ENCODE measurements around the gene LRRC7.

The LRRC7 gene

DNA sequence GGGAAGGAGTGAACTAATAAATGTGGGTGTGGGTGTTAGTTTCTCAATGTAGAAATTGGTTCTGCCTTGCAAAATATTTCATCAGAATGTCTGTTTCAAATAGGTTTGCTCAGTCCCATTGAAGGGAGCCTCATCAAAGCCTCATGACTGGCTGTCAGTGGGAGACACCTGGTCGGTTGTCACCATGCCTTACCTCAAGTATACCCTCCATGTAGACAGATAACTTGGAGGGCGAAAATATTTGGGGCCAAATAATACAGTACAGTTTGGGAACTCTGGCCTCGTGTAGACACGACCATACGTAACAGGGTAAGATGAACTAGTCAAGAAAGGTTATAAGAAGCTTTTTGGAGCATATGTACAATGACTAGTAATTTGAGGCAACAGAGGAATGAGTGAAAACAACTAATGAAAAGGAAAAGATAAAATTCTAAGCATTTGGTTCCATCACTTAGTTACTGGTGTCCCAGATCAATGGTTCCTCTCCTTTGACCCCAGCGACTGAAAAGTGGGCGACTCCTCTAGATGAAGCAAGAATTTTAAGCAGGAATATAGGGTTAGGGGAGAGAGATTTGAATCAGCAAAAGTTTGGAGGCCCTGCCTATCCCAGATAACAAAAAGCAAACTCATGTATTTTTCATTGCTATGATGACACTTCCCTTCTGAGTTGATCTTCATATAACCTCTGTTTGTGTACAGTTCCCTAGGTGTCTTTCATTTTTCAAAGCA lies 473.8 kb downstream of the LRRC7 start:
- Histone ChIP-seq H3K36me3 (replicated peaks in 1 of 2; ENCODE audit: control insufficient read depth in 2 of 2, insufficient read depth in 2 of 2, low read length in 2 of 2) (no peaks in the 10 kb centered on the region), H3K14ac (ENCODE audit: low read length) (no peak overlapping the region), H2BK5ac (ENCODE audit: low read length) (no peak overlapping the region), H3K9ac (ENCODE audit: low read depth, low read length, poor library complexity) (no peak overlapping the region), H2AFZ (ENCODE audit: low read length) (peak overlapping the region; percentile 40), H2BK12ac (ENCODE audit: low read length) (no peak overlapping the region), H2BK15ac (ENCODE audit: low read length) (no peak overlapping the region), H3K9me3 (replicated peaks in 1 of 2; ENCODE audit: control insufficient read depth in 2 of 2, insufficient read depth in 1 of 2, low read depth in 1 of 2, low read length in 2 of 2) (peaks cover 0 to 2% of the 10 kb centered on the region in 2 donors), H2AK5ac (ENCODE audit: low read depth, low read length) (no peak overlapping the region), H3K79me1 (ENCODE audit: low read depth, low read length) (no peaks in the 10 kb centered on the region), H4K8ac (ENCODE audit: low read depth, low read length) (no peak overlapping the region), H3K27me3 (ENCODE audit: control insufficient read depth in 3 of 3, insufficient read depth in 3 of 3, low read depth in 1 of 3, low read length in 3 of 3) (no peaks in the 10 kb centered on the region), H2BK120ac (ENCODE audit: low read depth, low read length) (no peak overlapping the region), H3K4me2 (ENCODE audit: insufficient read depth, low read length, poor library complexity, severe bottlenecking) (no peak overlapping the region), H3K23ac (ENCODE audit: low read depth, low read length, poor library complexity) (no peak overlapping the region), H4K91ac (ENCODE audit: low read depth, low read length, poor library complexity) (no peak overlapping the region), H3K27ac (replicated peaks; ENCODE audit: low read length) (no peak overlapping the region), H3K4me3 (ENCODE audit: low read length in 2 of 2) (no peak overlapping the region), H3K4ac (ENCODE audit: low read length) (no peak overlapping the region), H3K4me1 (ENCODE audit: control insufficient read depth in 2 of 2, insufficient read depth in 1 of 2, low read depth in 1 of 2, low read length in 2 of 2) (no peaks in the 10 kb centered on the region), H3K18ac (ENCODE audit: low read length) (no peak overlapping the region)
- no CpG with 5 or more reads among the region's 7 CpGs for whole genome bisulfite sequencing, 2 donors (ENCODE audit: extremely low coverage in 2 of 2, insufficient read length in 2 of 2, insufficient replicate concordance in 1 of 2)
- no peak for DNase-seq (ENCODE audit: low spot score)

DNA sequence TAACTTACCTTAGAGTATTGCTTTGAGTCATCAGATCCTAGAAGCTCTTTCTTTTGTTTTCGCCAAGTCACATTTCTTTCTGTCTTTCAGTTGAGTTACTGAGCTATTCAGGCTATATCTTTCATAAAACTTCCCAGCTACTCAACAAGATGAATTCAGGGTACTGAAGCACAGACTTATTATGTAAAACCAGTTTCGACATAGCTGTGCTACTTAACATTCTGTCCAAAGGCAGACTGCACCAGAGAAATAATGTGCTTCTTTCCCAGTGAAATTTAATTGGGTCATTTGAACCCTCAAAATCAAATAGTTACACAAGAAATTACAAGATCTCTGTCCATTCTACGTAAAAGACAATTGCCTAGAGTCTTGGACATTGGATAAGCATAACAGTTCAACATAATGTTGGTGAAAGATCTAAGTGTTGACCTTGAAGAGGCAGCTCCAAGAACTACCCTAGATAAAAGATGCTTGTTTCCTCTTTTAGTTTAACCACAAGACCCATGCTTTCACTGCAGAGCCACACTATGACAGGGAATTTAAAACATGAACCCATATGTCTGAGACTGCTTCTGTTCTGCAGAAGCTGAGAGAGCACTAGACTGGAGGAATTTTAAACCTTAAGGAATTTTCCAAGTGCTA lies 474.5 kb downstream of the LRRC7 start:
- Histone ChIP-seq H3K23ac (ENCODE audit: low read depth, low read length, poor library complexity) (no peak overlapping the region), H2AK5ac (ENCODE audit: low read depth, low read length) (no peak overlapping the region), H3K14ac (ENCODE audit: low read length) (no peak overlapping the region), H2BK5ac (ENCODE audit: low read length) (no peak overlapping the region), H2AFZ (ENCODE audit: low read length) (peak overlapping the region; percentile 40), H4K8ac (ENCODE audit: low read depth, low read length) (no peak overlapping the region), H3K4me1 (ENCODE audit: control insufficient read depth in 2 of 2, insufficient read depth in 1 of 2, low read depth in 1 of 2, low read length in 2 of 2) (no peaks in the 10 kb centered on the region), H2BK120ac (ENCODE audit: low read depth, low read length) (no peak overlapping the region), H3K9me3 (replicated peaks in 1 of 2; ENCODE audit: control insufficient read depth in 2 of 2, insufficient read depth in 1 of 2, low read depth in 1 of 2, low read length in 2 of 2) (peaks cover 0 to 2% of the 10 kb centered on the region in 2 donors), H3K9ac (ENCODE audit: low read depth, low read length, poor library complexity) (no peak overlapping the region), H3K4ac (ENCODE audit: low read length) (no peak overlapping the region), H3K36me3 (replicated peaks in 1 of 2; ENCODE audit: control insufficient read depth in 2 of 2, insufficient read depth in 2 of 2, low read length in 2 of 2) (no peaks in the 10 kb centered on the region), H3K27ac (replicated peaks; ENCODE audit: low read length) (no peak overlapping the region), H3K18ac (ENCODE audit: low read length) (no peak overlapping the region), H3K27me3 (ENCODE audit: control insufficient read depth in 3 of 3, insufficient read depth in 3 of 3, low read depth in 1 of 3, low read length in 3 of 3) (no peaks in the 10 kb centered on the region), H2BK15ac (ENCODE audit: low read length) (no peak overlapping the region), H2BK12ac (ENCODE audit: low read length) (no peak overlapping the region), H4K91ac (ENCODE audit: low read depth, low read length, poor library complexity) (no peak overlapping the region), H3K4me3 (ENCODE audit: low read length in 2 of 2) (no peak overlapping the region), H3K4me2 (ENCODE audit: insufficient read depth, low read length, poor library complexity, severe bottlenecking) (no peak overlapping the region), H3K79me1 (ENCODE audit: low read depth, low read length) (no peaks in the 10 kb centered on the region)
- no peak for DNase-seq (ENCODE audit: low spot score)
- no CpG with 5 or more reads among the region's 3 CpGs for whole genome bisulfite sequencing, 2 donors (ENCODE audit: extremely low coverage in 2 of 2, insufficient read length in 2 of 2, insufficient replicate concordance in 1 of 2)

DNA sequence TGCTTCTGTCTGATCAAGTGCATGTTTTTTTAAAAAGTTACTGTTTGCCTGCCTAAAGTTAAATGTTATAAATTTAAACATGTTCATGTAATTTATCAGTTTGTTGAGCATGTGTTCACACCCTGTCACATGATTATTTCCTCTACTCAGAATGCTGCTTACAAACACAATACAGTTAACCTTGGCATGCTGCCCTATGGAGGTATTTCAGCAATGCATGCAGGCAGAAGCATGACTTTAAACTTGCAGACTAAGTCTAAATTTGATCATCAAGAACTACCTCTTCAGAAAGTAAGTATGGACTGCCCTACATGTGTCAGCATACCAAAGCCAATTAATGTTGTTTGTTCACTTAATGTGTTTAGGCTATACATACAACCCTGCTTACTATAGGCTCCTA lies 476.1 kb downstream of the LRRC7 start:
- Histone ChIP-seq H3K4me2 (ENCODE audit: insufficient read depth, low read length, poor library complexity, severe bottlenecking) (no peak overlapping the region), H2AFZ (ENCODE audit: low read length) (no peak overlapping the region)
- no peak for DNase-seq (ENCODE audit: low spot score)

DNA sequence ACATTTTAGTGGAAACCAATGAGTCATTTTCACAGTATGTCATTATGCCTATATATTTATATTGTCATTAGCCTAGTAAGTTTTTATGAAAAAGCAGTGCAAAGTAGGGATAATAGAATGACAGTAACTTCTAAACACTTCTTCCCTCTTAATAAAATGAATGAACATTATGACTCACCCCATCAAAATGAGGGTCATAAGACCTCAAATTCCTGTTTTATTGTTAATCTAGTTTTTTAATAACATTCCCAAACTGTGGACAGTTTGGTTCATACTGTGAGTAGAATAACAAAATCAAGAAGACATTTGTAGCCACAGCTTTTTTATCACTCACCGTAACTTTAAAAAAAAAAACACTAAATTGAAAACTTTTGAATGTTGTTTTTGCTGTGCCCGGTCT lies 477.1 kb downstream of the LRRC7 start:
- no peak overlapping the region for H3K4me3 ChIP-seq (ENCODE audit: low read length in 2 of 2)
- H3K9me3 ChIP-seq (replicated peaks in 1 of 2; ENCODE audit: control insufficient read depth in 2 of 2, insufficient read depth in 1 of 2, low read depth in 1 of 2, low read length in 2 of 2), result no peaks in the 10 kb centered on the region
- H2BK12ac ChIP-seq (ENCODE audit: low read length), result no peak overlapping the region
- no peak overlapping the region for H2AK5ac ChIP-seq (ENCODE audit: low read depth, low read length)
- H4K8ac ChIP-seq (ENCODE audit: low read depth, low read length), result no peak overlapping the region
- no peaks in the 10 kb centered on the region for H3K27me3 ChIP-seq (ENCODE audit: control insufficient read depth in 3 of 3, insufficient read depth in 3 of 3, low read depth in 1 of 3, low read length in 3 of 3)
- no peak overlapping the region for H4K91ac ChIP-seq (ENCODE audit: low read depth, low read length, poor library complexity)
- no peak overlapping the region for H3K4me2 ChIP-seq (ENCODE audit: insufficient read depth, low read length, poor library complexity, severe bottlenecking)
- no CpG with 5 or more reads among the region's 2 CpGs for WGBS, 2 donors (ENCODE audit: extremely low coverage in 2 of 2, insufficient read length in 2 of 2, insufficient replicate concordance in 1 of 2)
- H3K36me3 ChIP-seq (replicated peaks in 1 of 2; ENCODE audit: control insufficient read depth in 2 of 2, insufficient read depth in 2 of 2, low read length in 2 of 2), result no peaks in the 10 kb centered on the region
- no peak overlapping the region for H3K9ac ChIP-seq (ENCODE audit: low read depth, low read length, poor library complexity)
- no peak for DNase-seq (ENCODE audit: low spot score)
- no peaks in the 10 kb centered on the region for H3K4me1 ChIP-seq (ENCODE audit: control insufficient read depth in 2 of 2, insufficient read depth in 1 of 2, low read depth in 1 of 2, low read length in 2 of 2)
- no peak overlapping the region for H3K23ac ChIP-seq (ENCODE audit: low read depth, low read length, poor library complexity)
- no peak overlapping the region for H2BK15ac ChIP-seq (ENCODE audit: low read length)
- H3K79me1 ChIP-seq (ENCODE audit: low read depth, low read length), result no peaks in the 10 kb centered on the region
- no peak overlapping the region for H3K4ac ChIP-seq (ENCODE audit: low read length)
- H2AFZ ChIP-seq (ENCODE audit: low read length), result no peak overlapping the region
- no peak overlapping the region for H3K14ac ChIP-seq (ENCODE audit: low read length)
- H2BK120ac ChIP-seq (ENCODE audit: low read depth, low read length), result no peak overlapping the region
- H3K18ac ChIP-seq (ENCODE audit: low read length), result no peak overlapping the region
- no peak overlapping the region for H2BK5ac ChIP-seq (ENCODE audit: low read length)
- H3K27ac ChIP-seq (replicated peaks; ENCODE audit: low read length), result no peak overlapping the region

More for the DNA sequence above, 476.1 kb downstream of the LRRC7 start:
- H2BK5ac ChIP-seq (ENCODE audit: low read length), result no peak overlapping the region
- H3K79me1 ChIP-seq (ENCODE audit: low read depth, low read length), result no peaks in the 10 kb centered on the region
- H3K23ac ChIP-seq (ENCODE audit: low read depth, low read length, poor library complexity), result no peak overlapping the region
- H2BK120ac ChIP-seq (ENCODE audit: low read depth, low read length), result no peak overlapping the region
- no peak overlapping the region for H3K18ac ChIP-seq (ENCODE audit: low read length)
- no peak overlapping the region for H2AK5ac ChIP-seq (ENCODE audit: low read depth, low read length)
- H3K14ac ChIP-seq (ENCODE audit: low read length), result no peak overlapping the region
- H3K4me3 ChIP-seq (ENCODE audit: low read length in 2 of 2), result no peak overlapping the region
- no peak overlapping the region for H4K8ac ChIP-seq (ENCODE audit: low read depth, low read length)
- H3K9me3 ChIP-seq (replicated peaks in 1 of 2; ENCODE audit: control insufficient read depth in 2 of 2, insufficient read depth in 1 of 2, low read depth in 1 of 2, low read length in 2 of 2), result peaks cover 0 to under 1% of the 10 kb centered on the region in 2 donors
- H3K9ac ChIP-seq (ENCODE audit: low read depth, low read length, poor library complexity), result no peak overlapping the region
- H2BK15ac ChIP-seq (ENCODE audit: low read length), result no peak overlapping the region
- H3K4me1 ChIP-seq (ENCODE audit: control insufficient read depth in 2 of 2, insufficient read depth in 1 of 2, low read depth in 1 of 2, low read length in 2 of 2), result no peaks in the 10 kb centered on the region
- no peak overlapping the region for H4K91ac ChIP-seq (ENCODE audit: low read depth, low read length, poor library complexity)
- H3K36me3 ChIP-seq (replicated peaks in 1 of 2; ENCODE audit: control insufficient read depth in 2 of 2, insufficient read depth in 2 of 2, low read length in 2 of 2), result no peaks in the 10 kb centered on the region
- no peak overlapping the region for H3K27ac ChIP-seq (replicated peaks; ENCODE audit: low read length)
- no peak overlapping the region for H3K4ac ChIP-seq (ENCODE audit: low read length)
- no peaks in the 10 kb centered on the region for H3K27me3 ChIP-seq (ENCODE audit: control insufficient read depth in 3 of 3, insufficient read depth in 3 of 3, low read depth in 1 of 3, low read length in 3 of 3)
- H2BK12ac ChIP-seq (ENCODE audit: low read length), result no peak overlapping the region

Data from neuronal stem cell (in vitro differentiated cells).